Measurements from ENCODE around the gene DLG5. TPM values are rescaled to one million over a fixed set of nuclear protein-coding genes. Genes with fewer than 3 reads are reported as not detected.

The DLG5 gene
- total and polyA plus RNA-seq, 10 of the 15 experiments (the other 5 are each of a cell fraction or from before 2014, with no cell fraction given) = 0.18 to 6.6 (median 2.7) TPM

DNA sequence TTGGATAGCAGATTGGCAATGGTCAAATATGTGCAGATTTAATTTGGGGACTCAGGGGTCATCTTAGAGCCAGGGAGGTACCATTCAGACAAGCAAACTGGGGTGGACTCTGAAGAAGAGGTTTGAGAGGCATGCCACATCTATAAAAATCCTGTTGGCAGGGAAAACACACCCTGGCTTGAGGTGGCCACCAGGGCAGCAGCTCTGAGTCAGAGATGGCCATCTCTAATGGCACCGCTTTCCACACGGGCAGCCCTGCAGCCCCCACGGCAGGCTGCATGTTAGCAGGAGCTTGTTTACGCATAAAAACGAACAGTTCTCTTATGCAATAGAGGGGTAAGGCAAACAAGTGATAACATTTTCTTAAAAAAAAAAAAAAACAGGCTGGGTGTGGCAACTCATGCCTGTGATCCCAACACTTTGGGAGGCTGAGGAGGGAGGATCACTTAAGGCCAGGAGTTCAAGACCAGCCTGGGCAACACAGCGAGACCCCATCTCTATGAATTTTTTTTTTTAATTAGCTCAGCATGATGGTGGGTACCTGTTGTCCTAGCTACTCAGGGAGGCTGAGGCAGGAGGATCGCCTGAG lies 14.9 kb downstream of the DLG5 start:
- H2AFZ ChIP-seq (ENCODE audit: control insufficient read depth, low read depth, low read length) = no peak overlapping the region
- H3K4me2 ChIP-seq (ENCODE audit: control insufficient read depth, insufficient read depth) = no peak overlapping the region
- H3K27ac ChIP-seq (ENCODE audit: control insufficient read depth, insufficient read depth) = no peak overlapping the region
- POLR2A ChIA-PET = interaction anchor here (1.5 kb wide), 1 partner anchor 9 kb away, joined by 3 read pairs; no protein-coding TSS in a partner anchor
- 92% methylated on average over 7 of the region's 7 CpGs for WGBS (ENCODE audit: insufficient coverage, insufficient replicate concordance, low lambda C conversion rate, missing lambda C conversion rate)
- CTCF ChIA-PET = no interaction called here
- DNase-seq (ENCODE audit: low read depth, low spot score) (no peak), FAIRE-seq (no peak), ATAC-seq (no peak)
- TF ChIP-seq ZZZ3 (IDR thresholded peaks at IDR 0.05; ENCODE audit: control insufficient read depth, insufficient read length, low read depth) (no peak), NR2F1 (conservative IDR thresholded peaks at IDR 0.05) (no peak), TCF12 (IDR thresholded peaks at IDR 0.05; ENCODE audit: low read depth, low read length) (no peak), SREBF1 (IDR thresholded peaks at IDR 0.05; ENCODE audit: low read length) (no peak), CREM (IDR thresholded peaks at IDR 0.05; ENCODE audit: low read depth) (no peak), SMARCA5 (IDR thresholded peaks at IDR 0.05) (no peak), ZBTB40 (IDR thresholded peaks at IDR 0.05; ENCODE audit: borderline replicate concordance) (no peak), SUZ12 (IDR thresholded peaks at IDR 0.05; ENCODE audit: unreplicated experiment) (no peak), GATAD2B (conservative IDR thresholded peaks at IDR 0.05; ENCODE audit: low read depth) (no peak), CTCF (IDR thresholded peaks at IDR 0.05 in 2 of 3, conservative IDR thresholded peaks at IDR 0.05 in 1 of 3; ENCODE audit: control insufficient read depth in 2 of 3, extremely low read depth in 1 of 3, insufficient read depth in 1 of 3, low read depth in 3 of 3, low read length in 3 of 3) (no peak)
- TF ChIP-seq, protein P1, sequence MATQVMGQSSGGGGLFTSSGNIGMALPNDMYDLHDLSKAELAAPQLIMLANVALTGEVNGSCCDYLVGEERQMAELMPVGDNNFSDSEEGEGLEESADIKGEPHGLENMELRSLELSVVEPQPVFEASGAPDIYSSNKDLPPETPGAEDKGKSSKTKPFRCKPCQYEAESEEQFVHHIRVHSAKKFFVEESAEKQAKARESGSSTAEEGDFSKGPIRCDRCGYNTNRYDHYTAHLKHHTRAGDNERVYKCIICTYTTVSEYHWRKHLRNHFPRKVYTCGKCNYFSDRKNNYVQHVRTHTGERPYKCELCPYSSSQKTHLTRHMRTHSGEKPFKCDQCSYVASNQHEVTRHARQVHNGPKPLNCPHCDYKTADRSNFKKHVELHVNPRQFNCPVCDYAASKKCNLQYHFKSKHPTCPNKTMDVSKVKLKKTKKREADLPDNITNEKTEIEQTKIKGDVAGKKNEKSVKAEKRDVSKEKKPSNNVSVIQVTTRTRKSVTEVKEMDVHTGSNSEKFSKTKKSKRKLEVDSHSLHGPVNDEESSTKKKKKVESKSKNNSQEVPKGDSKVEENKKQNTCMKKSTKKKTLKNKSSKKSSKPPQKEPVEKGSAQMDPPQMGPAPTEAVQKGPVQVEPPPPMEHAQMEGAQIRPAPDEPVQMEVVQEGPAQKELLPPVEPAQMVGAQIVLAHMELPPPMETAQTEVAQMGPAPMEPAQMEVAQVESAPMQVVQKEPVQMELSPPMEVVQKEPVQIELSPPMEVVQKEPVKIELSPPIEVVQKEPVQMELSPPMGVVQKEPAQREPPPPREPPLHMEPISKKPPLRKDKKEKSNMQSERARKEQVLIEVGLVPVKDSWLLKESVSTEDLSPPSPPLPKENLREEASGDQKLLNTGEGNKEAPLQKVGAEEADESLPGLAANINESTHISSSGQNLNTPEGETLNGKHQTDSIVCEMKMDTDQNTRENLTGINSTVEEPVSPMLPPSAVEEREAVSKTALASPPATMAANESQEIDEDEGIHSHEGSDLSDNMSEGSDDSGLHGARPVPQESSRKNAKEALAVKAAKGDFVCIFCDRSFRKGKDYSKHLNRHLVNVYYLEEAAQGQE (IDR thresholded peaks at IDR 0.05; ENCODE audit: low read depth, low read length) = no peak
- TF ChIP-seq, protein P2, sequence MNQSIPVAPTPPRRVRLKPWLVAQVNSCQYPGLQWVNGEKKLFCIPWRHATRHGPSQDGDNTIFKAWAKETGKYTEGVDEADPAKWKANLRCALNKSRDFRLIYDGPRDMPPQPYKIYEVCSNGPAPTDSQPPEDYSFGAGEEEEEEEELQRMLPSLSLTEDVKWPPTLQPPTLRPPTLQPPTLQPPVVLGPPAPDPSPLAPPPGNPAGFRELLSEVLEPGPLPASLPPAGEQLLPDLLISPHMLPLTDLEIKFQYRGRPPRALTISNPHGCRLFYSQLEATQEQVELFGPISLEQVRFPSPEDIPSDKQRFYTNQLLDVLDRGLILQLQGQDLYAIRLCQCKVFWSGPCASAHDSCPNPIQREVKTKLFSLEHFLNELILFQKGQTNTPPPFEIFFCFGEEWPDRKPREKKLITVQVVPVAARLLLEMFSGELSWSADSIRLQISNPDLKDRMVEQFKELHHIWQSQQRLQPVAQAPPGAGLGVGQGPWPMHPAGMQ (IDR thresholded peaks at IDR 0.05; ENCODE audit: borderline replicate concordance) = no peak
- no peak overlapping the region for H3K4me3 ChIP-seq
- H3K9ac ChIP-seq (ENCODE audit: control insufficient read depth, insufficient read depth, low read length) = no peak overlapping the region
- H3K79me2 ChIP-seq (ENCODE audit: control insufficient read depth, insufficient read depth, low read length) = no peaks in the 10 kb centered on the region
- H3K27me3 ChIP-seq (replicated peaks in 1 of 2; ENCODE audit: control insufficient read depth in 2 of 2, insufficient read depth in 2 of 2, low read length in 1 of 2) = no peaks in the 10 kb centered on the region
- SMC1A ChIA-PET (ENCODE audit: uncharacterized antibody, unreplicated experiment) = interaction anchor here (0.8 to 1.9 kb wide), 2 partner anchors 10 to 14 kb away, joined by 3 to 7 read pairs; no protein-coding TSS in a partner anchor
- H3K4me1 ChIP-seq (ENCODE audit: control insufficient read depth, insufficient read depth, low read length) = no peaks in the 10 kb centered on the region
- no peaks in the 10 kb centered on the region for H4K20me1 ChIP-seq (ENCODE audit: control insufficient read depth, insufficient read depth)
- H3K9me3 ChIP-seq (replicated peaks; ENCODE audit: control insufficient read depth, insufficient read depth, low read length) = no peaks in the 10 kb centered on the region
- in situ Hi-C loops (cut with MboI) (no loop called here), intact Hi-C loops (cut with micrococcal nuclease; ENCODE audit: unreplicated experiment) (no loop called here)
- no TSS peak for BruUV-seq (replicated peaks)
- RAD21 ChIA-PET (ENCODE audit: unreplicated experiment) = no interaction called here
- H3K36me3 ChIP-seq (ENCODE audit: control insufficient read depth in 2 of 2, insufficient read depth in 2 of 2, low read length in 1 of 2) = no peaks in the 10 kb centered on the region
